H9 (cell line): Measurements from ENCODE around the gene FBP2. TPM values are rescaled to one million over a fixed set of nuclear protein-coding genes. Genes with fewer than 3 reads are reported as not detected.

Experiments
- DNase-seq: peaks from one replicate; pipeline ENCODE4 v3.0.0-alpha.2; 2017
- H2AFZ ChIP-seq: one replicate; pipeline ENCODE4 v1.6.1; 2013; ENCODE audit warnings: mild to moderate bottlenecking, low read length, control low read depth, moderate library complexity
- H2AK5ac ChIP-seq: 2 replicates; pipeline ENCODE4 v1.6.1; 2013; ENCODE audit warnings: low read length, control low read depth, mixed read lengths; ENCODE audit not compliant: insufficient read length
- H2BK120ac ChIP-seq: one replicate; pipeline ENCODE4 v1.6.1; 2013; ENCODE audit warnings: low read depth, mild to moderate bottlenecking, low read length, control low read depth, inconsistent platforms; ENCODE audit not compliant: poor library complexity, severe bottlenecking
- H2BK12ac ChIP-seq: 2 replicates; pipeline ENCODE4 v1.6.1; 2013; ENCODE audit warnings: low read length, control low read depth, mixed read lengths, low read depth; ENCODE audit not compliant: insufficient read length
- H2BK15ac ChIP-seq: 2 replicates; pipeline ENCODE4 v1.6.1; 2013; ENCODE audit warnings: low read depth, low read length, control low read depth
- H2BK20ac ChIP-seq: one replicate; pipeline ENCODE4 v1.6.1; 2013; ENCODE audit warnings: low read depth, mild to moderate bottlenecking, low read length, control low read depth, inconsistent platforms; ENCODE audit not compliant: poor library complexity, severe bottlenecking
- H2BK5ac ChIP-seq: 2 replicates; pipeline ENCODE4 v1.6.1; 2013; ENCODE audit warnings: low read length, control low read depth, mixed read lengths; ENCODE audit not compliant: insufficient read length
- H3K14ac ChIP-seq: 2 replicates; pipeline ENCODE4 v1.6.1; 2013; ENCODE audit warnings: low read length, control low read depth; ENCODE audit not compliant: insufficient read depth
- H3K18ac ChIP-seq: 2 replicates; pipeline ENCODE4 v1.6.1; 2013; ENCODE audit warnings: low read depth, mild to moderate bottlenecking, mixed read lengths, low read length, control low read depth; ENCODE audit not compliant: insufficient read length
- H3K23ac ChIP-seq: 2 replicates; pipeline ENCODE4 v1.6.1; 2013; ENCODE audit warnings: low read length, control low read depth, mixed read lengths, low read depth; ENCODE audit not compliant: insufficient read length
- H3K23me2 ChIP-seq: 2 replicates; pipeline ENCODE4 v1.6.1; 2013; ENCODE audit warnings: low read depth, mild to moderate bottlenecking, mixed read lengths, low read length, control low read depth; ENCODE audit not compliant: insufficient read length, poor library complexity, severe bottlenecking
- H3K27ac ChIP-seq: 2 replicates; pipeline ENCODE4 v1.5.1; 2013; ENCODE audit warnings: low read length, control low read depth, mixed read lengths, low read depth; ENCODE audit not compliant: insufficient read length
- H3K27me3 ChIP-seq: 2 replicates; pipeline ENCODE4 v1.6.1; 2013; ENCODE audit warnings: low read length, control low read depth, inconsistent platforms; ENCODE audit not compliant: insufficient read depth
- H3K4ac ChIP-seq: 2 replicates; pipeline ENCODE4 v1.6.1; 2013; ENCODE audit warnings: low read depth, mild to moderate bottlenecking, control low read depth, inconsistent platforms, low read length, moderate library complexity
- H3K4me1 ChIP-seq: 2 replicates; pipeline ENCODE4 v1.6.1; 2013; ENCODE audit warnings: low read length, control low read depth, inconsistent platforms; ENCODE audit not compliant: insufficient read depth
- H3K4me2 ChIP-seq: 2 replicates; pipeline ENCODE4 v1.6.1; 2013; ENCODE audit warnings: low read length, control low read depth, mixed read lengths; ENCODE audit not compliant: insufficient read length, insufficient read depth
- H3K56ac ChIP-seq: 2 replicates; pipeline ENCODE4 v1.6.1; 2013; ENCODE audit warnings: low read depth, mild to moderate bottlenecking, mixed read lengths, low read length, control low read depth; ENCODE audit not compliant: insufficient read length
- H3K79me1 ChIP-seq: 2 replicates; pipeline ENCODE4 v1.6.1; 2013; ENCODE audit warnings: low read depth, mild to moderate bottlenecking, moderate library complexity, low read length, control low read depth, inconsistent platforms; ENCODE audit not compliant: insufficient read depth, poor library complexity, severe bottlenecking
- H3K79me2 ChIP-seq: 2 replicates; pipeline ENCODE4 v1.6.1; 2013; ENCODE audit warnings: low read length, control low read depth, inconsistent platforms; ENCODE audit not compliant: insufficient read depth
- H3K9ac ChIP-seq: 2 replicates; pipeline ENCODE4 v1.6.1; 2013; ENCODE audit warnings: low read length, control low read depth, mixed read lengths; ENCODE audit not compliant: insufficient read length; ENCODE audit errors: extremely low read depth
- H3K9me3 ChIP-seq: one replicate; pipeline ENCODE4 v1.6.1; 2013; ENCODE audit warnings: low read depth, low read length, inconsistent platforms; ENCODE audit not compliant: control insufficient read depth
- H3T11ph ChIP-seq: one replicate; pipeline ENCODE4 v1.6.1; 2013; ENCODE audit warnings: mild to moderate bottlenecking, low read length, control low read depth, inconsistent platforms
- H4K20me1 ChIP-seq: one replicate; pipeline ENCODE4 v1.6.1; 2013; ENCODE audit not compliant: control insufficient read depth, insufficient read length, insufficient read depth
- H4K5ac ChIP-seq: 2 replicates; pipeline ENCODE4 v1.6.1; 2013; ENCODE audit warnings: low read depth, mild to moderate bottlenecking, mixed read lengths, low read length, control low read depth; ENCODE audit not compliant: insufficient read length
- H4K8ac ChIP-seq: replicated peaks from 2 replicates; pipeline ENCODE4 v1.6.1; 2013; ENCODE audit warnings: low read length, control low read depth, mixed read lengths, low read depth; ENCODE audit not compliant: insufficient read length
- H4K91ac ChIP-seq: 2 replicates; pipeline ENCODE4 v1.6.1; 2013; ENCODE audit warnings: low read depth, mild to moderate bottlenecking, moderate library complexity, mixed read lengths, low read length, control low read depth; ENCODE audit not compliant: insufficient read length
- H3K27ac Mint-ChIP-seq, 3 experiments: 2 replicates in 2 of 3; 3 replicates in 1 of 3; pipeline ENCODE4 v1.8.0; 2020 to 2021; ENCODE audit warnings: mixed read lengths in 3 of 3, mild to moderate bottlenecking in 1 of 3, moderate library complexity in 1 of 3
- H3K27me3 Mint-ChIP-seq: 2 replicates; pipeline ENCODE4 v1.8.0; 2021; ENCODE audit warnings: low read depth, mild to moderate bottlenecking, moderate library complexity, mixed read lengths
- H3K36me3 Mint-ChIP-seq, 3 experiments: 2 replicates in 2 of 3; 3 replicates in 1 of 3; pipeline ENCODE4 v1.8.0; 2020 to 2021; ENCODE audit warnings: low read depth in 3 of 3, mixed read lengths in 3 of 3; ENCODE audit not compliant: insufficient read depth in 1 of 3
- H3K4me1 Mint-ChIP-seq, 2 experiments: 2 replicates each; pipeline ENCODE4 v1.8.0; 2020; ENCODE audit warnings: mixed read lengths in 2 of 2
- H3K4me3 Mint-ChIP-seq, 2 experiments: 2 replicates in 1 of 2; 3 replicates in 1 of 2; pipeline ENCODE4 v1.8.0; 2020 to 2021; ENCODE audit warnings: mild to moderate bottlenecking in 2 of 2, mixed read lengths in 2 of 2, moderate library complexity in 1 of 2
- H3K9me3 Mint-ChIP-seq, 2 experiments: 2 replicates in 1 of 2; 3 replicates in 1 of 2; pipeline ENCODE4 v1.8.0; 2020; ENCODE audit warnings: mild to moderate bottlenecking in 2 of 2, mixed read lengths in 2 of 2, moderate library complexity in 1 of 2
- WGBS: extraction: QIAGEN DNeasy Blood & Tissue Kit; methylation state at CpG from one replicate; pipeline ENCODE4 v1.1.7; 2013; ENCODE audit warnings: missing lambda C conversion rate, low lambda C conversion rate, mixed read lengths; ENCODE audit not compliant: insufficient read length; ENCODE audit errors: extremely low coverage; 5-methylcytosine and 5-hydroxymethylcytosine counted together
- total RNA-seq: library from RNA; stranded (reverse); gene quantifications from 2 replicates; pipeline ENCODE4 v1.2.1, GENCODE V29; 2021
- TF ChIP-seq, protein P1 (sequence below): fragments of 200-600 bp; sonication (generic); conservative IDR thresholded peaks from 3 replicates; pipeline ENCODE4 v1.8.0; 2021; ENCODE audit warnings: antibody characterized with exemption, mild to moderate bottlenecking

FBP2 gene
- total RNA-seq, 1 experiment from 2014 or later, result not detected

DNA sequence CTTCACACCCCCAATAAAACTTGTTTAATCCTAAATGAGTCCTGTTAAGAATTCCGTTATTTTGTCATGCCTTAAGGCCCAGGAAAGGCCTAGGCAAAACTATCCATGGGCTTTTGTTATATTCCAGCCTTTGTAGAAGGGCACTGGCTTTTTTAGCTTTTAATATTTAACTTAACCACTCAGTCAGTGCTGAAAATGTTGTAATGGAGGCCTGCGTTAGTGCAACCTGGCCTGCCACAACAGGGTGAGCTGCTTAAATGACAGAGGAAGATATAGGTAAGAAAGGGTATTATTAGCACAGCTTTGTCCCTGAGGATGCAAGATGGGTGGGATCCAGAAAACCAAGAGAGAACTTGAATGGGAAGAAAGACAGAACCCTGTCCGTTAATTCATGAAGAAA is 78.9 kb downstream of the FBP2 start:
- no peak overlapping the region for H2BK15ac ChIP-seq
- H3K4me1 ChIP-seq, result no peaks in the 10 kb centered on the region
- H3K79me1 ChIP-seq, result no peaks in the 10 kb centered on the region
- H4K8ac ChIP-seq, result no peak overlapping the region
- no peak overlapping the region for H3K27ac ChIP-seq
- no peak overlapping the region; the same call in 1 of the 2 replicates for H3K14ac ChIP-seq
- no peak overlapping the region for H3K4me3 Mint-ChIP-seq
- H3K27ac Mint-ChIP-seq, result peak overlapping the region in 1 of 3 experiments; percentile 2; a peak in 2 of 7 replicates
- no peak overlapping the region for H3K56ac ChIP-seq
- H3K18ac ChIP-seq, result no peak overlapping the region
- no peaks in the 10 kb centered on the region for H3K79me2 ChIP-seq
- peaks cover 8 to 11% of the 10 kb centered on the region in 2 experiments for H3K4me1 Mint-ChIP-seq
- H3K27me3 Mint-ChIP-seq, result no peaks in the 10 kb centered on the region
- no peak overlapping the region for H2BK12ac ChIP-seq
- H3K9ac ChIP-seq, result no peak overlapping the region
- TF ChIP-seq, protein P1, sequence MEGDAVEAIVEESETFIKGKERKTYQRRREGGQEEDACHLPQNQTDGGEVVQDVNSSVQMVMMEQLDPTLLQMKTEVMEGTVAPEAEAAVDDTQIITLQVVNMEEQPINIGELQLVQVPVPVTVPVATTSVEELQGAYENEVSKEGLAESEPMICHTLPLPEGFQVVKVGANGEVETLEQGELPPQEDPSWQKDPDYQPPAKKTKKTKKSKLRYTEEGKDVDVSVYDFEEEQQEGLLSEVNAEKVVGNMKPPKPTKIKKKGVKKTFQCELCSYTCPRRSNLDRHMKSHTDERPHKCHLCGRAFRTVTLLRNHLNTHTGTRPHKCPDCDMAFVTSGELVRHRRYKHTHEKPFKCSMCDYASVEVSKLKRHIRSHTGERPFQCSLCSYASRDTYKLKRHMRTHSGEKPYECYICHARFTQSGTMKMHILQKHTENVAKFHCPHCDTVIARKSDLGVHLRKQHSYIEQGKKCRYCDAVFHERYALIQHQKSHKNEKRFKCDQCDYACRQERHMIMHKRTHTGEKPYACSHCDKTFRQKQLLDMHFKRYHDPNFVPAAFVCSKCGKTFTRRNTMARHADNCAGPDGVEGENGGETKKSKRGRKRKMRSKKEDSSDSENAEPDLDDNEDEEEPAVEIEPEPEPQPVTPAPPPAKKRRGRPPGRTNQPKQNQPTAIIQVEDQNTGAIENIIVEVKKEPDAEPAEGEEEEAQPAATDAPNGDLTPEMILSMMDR, result no peak
- no peak overlapping the region for H4K5ac ChIP-seq
- no peak overlapping the region for H2BK20ac ChIP-seq
- DNase-seq, result no peak
- H4K20me1 ChIP-seq, result no peaks in the 10 kb centered on the region
- no peak overlapping the region for H2BK5ac ChIP-seq
- H4K91ac ChIP-seq, result no peak overlapping the region
- no peak overlapping the region for H3K4me2 ChIP-seq
- no peaks in the 10 kb centered on the region for H3K27me3 ChIP-seq
- H2AK5ac ChIP-seq, result no peak overlapping the region
- H3T11ph ChIP-seq, result no peak overlapping the region
- H2BK120ac ChIP-seq, result no peak overlapping the region
- no peak overlapping the region for H3K23ac ChIP-seq
- H3K4ac ChIP-seq, result no peak overlapping the region
- no CpG with 5 or more reads among the region's 3 CpGs for WGBS
- no peak overlapping the region for H2AFZ ChIP-seq
- H3K36me3 Mint-ChIP-seq, result no peaks in the 10 kb centered on the region; a peak in 1 of 7 replicates
- H3K9me3 ChIP-seq, result no peaks in the 10 kb centered on the region
- peaks cover 0 to under 1% of the 10 kb centered on the region in 2 experiments; a peak in 1 of 5 replicates for H3K9me3 Mint-ChIP-seq
- H3K23me2 ChIP-seq, result no peaks in the 10 kb centered on the region
